Stimulated activated naive CD8-positive, alpha-beta T cell treated with anti-CD3 and anti-CD28 coated beads, Interleukin-15, amount 100 ng/mL, for 72 hours (primary cell): ENCODE results near the gene FAF1.

ENCODE experiments used
- ATAC-seq: fragments of 150-1000 bp; cut with Tn5 transposase; 2 replicates; pipeline ENCODE4 v1.10.0; 2021; ENCODE audit warnings: mild to moderate bottlenecking, moderate library complexity
- DNase-seq, 2 donors: peaks; one replicate each; pipeline ENCODE4 v3.0.0; 2021 to 2022
- H3K27ac Mint-ChIP-seq, 2 donors: one replicate each; pipeline ENCODE4 v1.8.0; 2022; ENCODE audit warnings: mild to moderate bottlenecking in 2 of 2, mixed read lengths in 2 of 2, moderate library complexity in 2 of 2
- H3K27me3 Mint-ChIP-seq: one replicate; pipeline ENCODE4 v1.8.0; 2022; ENCODE audit warnings: mixed read lengths
- H3K4me1 Mint-ChIP-seq: one replicate; pipeline ENCODE4 v1.8.0; 2022; ENCODE audit warnings: mild to moderate bottlenecking, mixed read lengths
- H3K4me3 Mint-ChIP-seq, 2 donors: one replicate each; pipeline ENCODE4 v1.8.0; 2022; ENCODE audit warnings: mild to moderate bottlenecking in 2 of 2, mixed read lengths in 2 of 2, moderate library complexity in 1 of 2
- H3K9me3 Mint-ChIP-seq, 2 donors: one replicate each; pipeline ENCODE4 v1.8.0; 2022; ENCODE audit warnings: mixed read lengths in 2 of 2

The FAF1 gene

DNA sequence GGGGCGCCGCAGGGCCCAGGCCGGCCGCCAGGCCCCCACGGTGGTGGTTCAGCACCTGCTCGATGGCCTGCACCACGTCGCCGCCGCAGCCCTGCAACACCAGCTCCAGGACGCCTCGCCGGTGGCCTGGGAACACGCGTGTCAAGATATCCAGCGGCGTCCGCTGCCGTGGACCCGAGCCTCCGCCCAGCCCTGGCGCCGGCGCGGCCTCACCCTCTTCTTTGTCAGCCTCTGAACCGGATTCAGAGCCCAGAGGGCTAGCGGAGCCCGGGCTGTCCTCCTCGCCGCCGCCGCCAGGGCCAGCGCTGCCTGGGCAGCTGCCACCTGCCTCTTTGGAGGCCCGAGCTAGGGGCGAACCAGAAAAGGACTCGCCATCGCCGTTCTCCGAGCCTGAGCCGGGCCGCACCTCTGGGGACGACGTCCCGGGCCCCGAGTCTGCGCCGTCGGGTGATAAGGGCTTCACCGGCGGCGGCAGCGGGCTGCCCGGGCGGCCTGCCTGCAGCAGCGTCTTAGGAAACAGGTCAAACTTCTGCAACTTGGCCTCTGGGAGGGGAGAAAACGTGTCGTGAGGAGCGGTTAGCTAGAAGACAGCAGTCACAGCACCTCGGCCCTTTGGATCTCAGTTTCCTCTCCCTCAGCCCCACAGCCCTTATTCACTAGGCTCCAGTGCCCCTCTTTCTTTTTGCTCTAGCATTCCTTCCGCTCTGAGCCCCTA lies 540.7 kb downstream of the FAF1 start:
- H3K4me3 Mint-ChIP-seq = peak overlapping the region; percentile 49 to 50
- H3K27me3 Mint-ChIP-seq = peaks cover 95% of the 10 kb centered on the region

DNA sequence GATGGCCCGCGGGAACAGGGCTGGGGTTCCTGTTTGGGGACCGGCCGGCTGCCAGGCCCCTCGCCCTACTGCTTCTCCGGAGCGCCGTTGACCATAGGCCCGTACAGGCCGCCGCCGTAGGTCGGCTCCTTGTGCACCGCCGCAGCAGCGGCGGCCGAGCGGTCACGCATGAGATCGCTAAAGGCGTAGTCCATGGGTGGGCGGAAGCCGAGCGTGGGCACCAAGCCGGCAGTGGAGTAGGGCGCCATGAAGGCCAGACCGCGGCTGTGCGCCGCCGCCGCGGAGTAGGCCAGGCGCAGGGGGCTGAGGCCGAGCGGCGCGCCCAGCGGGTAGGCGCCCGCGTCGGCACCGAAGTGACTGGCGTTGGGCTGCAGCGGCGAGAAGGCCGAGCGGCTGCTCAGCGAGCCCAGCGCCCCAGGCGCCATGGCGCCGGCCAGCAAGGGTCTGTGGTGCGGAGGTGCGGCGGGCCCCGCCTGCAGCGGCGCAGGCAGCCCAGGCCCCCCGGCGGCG lies 541.4 kb downstream of the FAF1 start:
- Mint-ChIP-seq H3K4me1 (peaks cover 67% of the 10 kb centered on the region), H3K4me3 (peak overlapping the region; percentile 30 to 48), H3K27ac (peak overlapping the region in 1 of 2 donors; percentile 67), H3K9me3 (no peaks in the 10 kb centered on the region), H3K27me3 (peaks cover 95% of the 10 kb centered on the region)
- ATAC-seq (no peak), DNase-seq (peak in 1 of 2 donors; percentile 16)

More for the DNA sequence above, 540.7 kb downstream of the FAF1 start:
- ATAC-seq = no peak
- DNase-seq = peak in 1 of 2 donors; percentile 34
- H3K9me3 Mint-ChIP-seq = no peaks in the 10 kb centered on the region
- H3K27ac Mint-ChIP-seq = no peak overlapping the region
- peaks cover 74% of the 10 kb centered on the region for H3K4me1 Mint-ChIP-seq

DNA sequence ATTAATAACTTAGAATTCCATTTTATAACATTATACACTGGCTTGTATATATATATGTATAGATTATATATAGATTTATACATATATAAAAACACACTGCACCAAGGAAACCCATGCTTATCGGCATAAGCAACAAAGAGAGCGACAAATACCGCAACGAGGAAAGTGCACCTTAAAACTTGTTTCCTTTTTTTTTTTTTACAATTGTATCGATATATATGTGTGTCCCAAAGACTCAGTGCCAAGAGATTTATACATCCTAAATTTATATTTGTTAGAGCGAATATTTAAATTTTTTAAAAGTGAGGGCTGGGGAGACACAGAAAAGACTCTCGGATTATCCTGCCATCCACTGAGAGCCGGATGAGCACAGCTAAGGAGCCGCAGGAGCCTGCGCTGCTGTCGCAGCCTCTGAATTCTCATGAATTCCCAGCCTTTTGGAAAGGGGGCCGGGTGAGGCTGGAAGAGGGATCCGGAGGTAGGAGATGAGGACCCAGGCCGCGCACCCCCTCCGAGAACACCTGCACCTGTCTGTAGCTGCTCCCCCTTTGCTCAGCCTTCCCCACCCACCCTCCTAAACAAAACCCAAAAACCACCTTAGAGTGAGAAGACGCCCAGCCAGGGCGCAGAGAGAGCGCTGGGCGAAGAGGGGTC lies 542.0 kb downstream of the FAF1 start:
- DNase-seq = no peak
- Mint-ChIP-seq H3K4me1 (peaks cover 61% of the 10 kb centered on the region), H3K4me3 (peak overlapping the region; percentile 30 to 48), H3K27me3 (peaks cover 95% of the 10 kb centered on the region), H3K27ac (no peak overlapping the region), H3K9me3 (no peaks in the 10 kb centered on the region)
- no peak for ATAC-seq

DNA sequence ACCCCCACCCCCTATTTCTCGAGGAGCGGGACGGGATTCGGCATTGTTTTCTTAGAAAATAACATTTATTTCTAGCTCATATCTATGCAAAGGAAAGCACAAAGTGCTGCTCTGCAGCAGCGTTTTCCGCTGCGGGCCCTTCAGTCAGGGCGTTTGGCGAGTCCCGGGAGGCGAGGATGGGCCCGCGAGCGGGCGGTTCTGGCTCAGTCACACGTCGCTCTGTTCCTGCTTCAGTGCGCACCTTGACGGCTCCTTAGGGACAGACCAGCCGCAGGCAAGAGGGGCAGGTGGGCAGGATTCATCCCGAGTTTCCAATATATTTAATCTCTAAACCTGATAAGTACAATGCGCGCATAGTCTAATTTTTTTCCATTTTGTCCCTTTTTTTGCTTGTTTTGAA lies 542.6 kb downstream of the FAF1 start:
- peaks cover 56% of the 10 kb centered on the region for H3K4me1 Mint-ChIP-seq
- no peak for DNase-seq
- ATAC-seq = no peak
- peaks cover 95% of the 10 kb centered on the region for H3K27me3 Mint-ChIP-seq
- peak overlapping the region in 1 of 2 donors; percentile 30 for H3K27ac Mint-ChIP-seq
- H3K4me3 Mint-ChIP-seq = no peak overlapping the region
- H3K9me3 Mint-ChIP-seq = no peaks in the 10 kb centered on the region

DNA sequence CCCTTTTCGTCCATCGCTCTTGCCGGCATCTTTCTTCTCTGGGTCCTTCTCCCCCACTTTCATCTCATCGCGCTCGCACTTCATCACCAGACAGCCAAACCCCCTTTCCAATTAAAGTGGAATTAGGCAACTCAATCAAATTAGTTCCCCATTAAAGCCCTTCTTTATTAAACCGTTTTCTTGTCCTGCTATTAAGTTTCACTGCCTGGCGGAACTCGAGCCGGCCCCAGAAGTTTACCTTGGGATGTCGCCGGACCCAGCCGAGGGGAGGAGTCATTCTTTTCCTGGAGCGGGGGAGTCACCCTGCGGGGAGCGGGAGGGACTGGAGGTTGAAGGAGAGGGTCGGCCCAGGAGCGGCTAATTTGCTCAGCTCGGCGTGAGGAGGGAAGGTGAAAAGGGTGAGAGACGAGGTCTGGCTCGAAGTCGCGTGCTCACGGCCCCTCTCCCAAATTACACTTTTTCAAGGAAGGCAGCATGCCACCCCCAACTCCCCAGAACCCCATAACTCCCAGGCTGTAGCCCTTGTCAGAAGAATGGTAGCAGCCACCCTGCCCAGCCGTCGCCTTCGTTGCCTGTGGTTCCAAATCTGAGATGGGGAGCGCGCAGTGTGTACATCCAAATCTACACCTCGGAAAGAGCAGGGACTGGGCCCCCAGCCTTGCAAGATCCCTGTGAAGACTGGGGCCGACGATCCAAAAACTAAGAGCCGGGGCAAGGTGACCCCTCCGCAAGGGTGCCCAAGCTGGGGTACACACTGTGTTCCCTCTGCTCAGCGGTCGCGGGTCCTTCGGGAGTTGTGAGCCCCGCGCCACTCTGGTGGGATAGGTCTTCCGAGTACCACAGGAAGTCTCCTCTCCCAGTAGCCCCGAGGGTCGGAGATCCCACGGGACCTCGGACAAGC lies 543.3 kb downstream of the FAF1 start:
- DNase-seq (no peak), ATAC-seq (no peak)
- peak overlapping the region; percentile 14 to 47 for H3K4me3 Mint-ChIP-seq
- H3K27me3 Mint-ChIP-seq = peaks cover 91% of the 10 kb centered on the region
- peaks cover 49% of the 10 kb centered on the region for H3K4me1 Mint-ChIP-seq
- H3K27ac Mint-ChIP-seq = no peak overlapping the region
- no peaks in the 10 kb centered on the region for H3K9me3 Mint-ChIP-seq

DNA sequence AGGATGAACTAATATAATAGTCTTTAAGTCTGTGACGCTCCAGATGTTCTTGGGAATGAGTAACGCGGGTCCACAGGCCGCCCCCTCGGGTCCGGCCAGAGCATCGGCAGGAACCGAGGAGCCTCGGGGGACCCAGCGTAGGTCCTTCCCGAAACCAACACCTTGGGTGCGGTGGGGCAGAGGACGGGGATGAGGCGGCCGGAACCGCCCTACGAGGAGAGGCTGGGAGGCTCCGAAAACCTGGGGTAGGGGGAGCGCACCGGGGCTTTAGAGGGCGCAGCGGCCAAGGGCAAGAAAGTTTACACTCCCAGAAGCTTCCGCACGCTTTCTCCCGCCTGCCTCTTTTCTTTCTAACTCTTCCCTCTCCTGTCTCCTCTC lies 543.9 kb downstream of the FAF1 start:
- ATAC-seq = no peak
- Mint-ChIP-seq H3K4me1 (peaks cover 43% of the 10 kb centered on the region), H3K27ac (no peak overlapping the region), H3K27me3 (peaks cover 88% of the 10 kb centered on the region), H3K4me3 (peak overlapping the region in 1 of 2 donors; percentile 47), H3K9me3 (no peaks in the 10 kb centered on the region)
- no peak for DNase-seq

DNA sequence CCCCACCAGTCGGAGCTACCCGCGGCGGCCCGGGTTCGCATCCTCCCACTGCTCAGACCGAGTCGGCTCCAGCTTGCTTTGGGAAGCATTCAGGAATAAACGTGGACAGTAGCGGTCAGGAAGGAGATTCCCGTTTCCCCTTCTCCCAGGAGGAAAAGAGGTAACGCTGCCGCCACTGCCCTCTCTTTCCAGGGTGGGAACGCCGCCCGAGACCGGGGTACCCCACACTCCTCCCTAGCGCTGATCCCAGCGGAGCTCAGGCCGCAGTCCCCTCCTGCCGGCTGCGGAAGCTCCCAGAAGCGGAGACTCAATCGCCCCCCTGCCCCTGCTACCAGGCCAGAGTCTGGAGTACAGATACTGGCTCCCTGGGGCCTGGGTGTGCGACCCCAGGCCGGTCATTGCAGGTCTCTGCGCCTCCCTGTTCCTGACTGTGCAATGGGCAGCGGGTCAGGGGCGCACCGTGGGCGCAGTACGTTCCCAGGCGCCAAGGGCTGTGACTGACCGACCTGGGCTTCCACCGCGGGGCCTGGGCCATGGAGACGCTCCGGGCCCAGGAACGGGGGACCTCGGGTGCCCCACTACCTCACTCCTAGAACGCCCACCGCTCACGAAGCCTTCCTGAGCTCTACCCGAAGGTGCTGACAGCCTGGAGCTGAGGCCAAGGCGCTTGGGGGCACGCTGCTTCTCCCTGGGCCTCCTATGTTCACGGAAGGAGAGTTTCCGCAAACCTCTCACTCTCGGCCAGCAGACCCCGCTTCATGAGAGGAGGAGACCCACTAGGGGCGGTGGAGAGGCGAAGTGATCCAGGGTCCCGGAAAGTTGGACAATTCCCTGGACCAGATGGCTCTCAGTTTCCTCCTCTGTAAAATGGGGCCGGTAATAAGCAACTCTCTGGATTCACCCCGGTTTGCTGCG lies 544.6 kb downstream of the FAF1 start:
- Mint-ChIP-seq H3K4me1 (peaks cover 41% of the 10 kb centered on the region), H3K4me3 (no peak overlapping the region), H3K27me3 (peaks cover 88% of the 10 kb centered on the region), H3K9me3 (no peaks in the 10 kb centered on the region), H3K27ac (no peak overlapping the region)
- DNase-seq = no peak
- ATAC-seq = peak; percentile 29

DNA sequence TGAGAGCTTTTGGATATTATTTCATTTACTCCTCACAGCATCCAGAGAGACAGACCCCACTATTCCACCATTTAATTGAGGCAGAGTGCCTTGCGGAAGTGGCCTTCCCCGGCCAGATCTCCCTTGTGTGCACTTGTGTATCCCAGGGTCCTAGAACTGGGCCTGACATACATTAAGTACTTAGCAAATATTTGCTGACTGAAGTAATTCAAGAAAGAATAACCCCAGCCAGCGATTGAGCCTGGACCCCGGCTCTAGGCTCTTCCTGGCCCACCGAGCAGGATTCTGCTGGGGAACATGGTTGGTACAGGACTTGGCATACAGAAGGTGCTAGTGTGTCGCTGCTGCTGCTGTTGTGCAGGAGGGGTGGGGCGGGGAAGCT lies 545.2 kb downstream of the FAF1 start:
- Mint-ChIP-seq H3K4me3 (no peak overlapping the region), H3K27me3 (peaks cover 88% of the 10 kb centered on the region)
- ATAC-seq = peak; percentile 24

DNA sequence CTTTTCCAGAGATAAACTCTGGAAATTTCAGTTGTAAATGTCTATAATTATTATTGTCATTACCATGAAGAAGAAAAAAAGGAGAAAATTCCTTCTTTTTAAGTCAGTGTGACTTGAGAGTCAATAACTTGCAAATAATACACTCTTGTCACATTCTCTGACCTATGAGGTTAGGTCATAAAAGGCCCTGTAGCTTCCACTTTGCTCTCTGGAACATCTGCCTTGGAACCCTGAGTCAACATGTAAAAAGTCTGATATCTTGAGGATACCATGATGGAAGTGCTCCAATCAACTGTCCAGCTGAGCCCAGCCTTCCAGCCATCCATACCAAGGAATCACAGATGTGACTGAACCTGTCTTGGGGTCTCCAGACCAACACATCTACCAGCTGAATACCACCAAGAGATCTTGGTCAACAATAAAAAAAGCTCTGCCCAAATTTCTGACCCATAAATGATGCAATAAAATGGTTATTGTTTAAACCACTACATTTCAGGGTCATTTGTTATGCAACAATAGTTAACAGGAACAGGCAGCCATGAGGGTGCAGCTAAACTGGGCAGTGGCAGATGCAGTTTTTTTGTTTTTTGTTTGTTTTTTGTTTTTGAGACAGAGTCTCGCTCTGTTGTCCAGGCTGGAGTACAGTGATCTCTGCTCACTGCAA lies 547.1 kb downstream of the FAF1 start:
- Mint-ChIP-seq H3K9me3 (no peaks in the 10 kb centered on the region), H3K27me3 (peaks cover 77% of the 10 kb centered on the region), H3K4me3 (no peak overlapping the region), H3K27ac (no peak overlapping the region), H3K4me1 (peaks cover 23% of the 10 kb centered on the region)
- no peak for DNase-seq
- no peak for ATAC-seq

More for the DNA sequence above, 545.2 kb downstream of the FAF1 start:
- H3K4me1 Mint-ChIP-seq = peaks cover 35% of the 10 kb centered on the region
- no peak for DNase-seq
- H3K9me3 Mint-ChIP-seq = no peaks in the 10 kb centered on the region
- H3K27ac Mint-ChIP-seq = no peak overlapping the region

DNA sequence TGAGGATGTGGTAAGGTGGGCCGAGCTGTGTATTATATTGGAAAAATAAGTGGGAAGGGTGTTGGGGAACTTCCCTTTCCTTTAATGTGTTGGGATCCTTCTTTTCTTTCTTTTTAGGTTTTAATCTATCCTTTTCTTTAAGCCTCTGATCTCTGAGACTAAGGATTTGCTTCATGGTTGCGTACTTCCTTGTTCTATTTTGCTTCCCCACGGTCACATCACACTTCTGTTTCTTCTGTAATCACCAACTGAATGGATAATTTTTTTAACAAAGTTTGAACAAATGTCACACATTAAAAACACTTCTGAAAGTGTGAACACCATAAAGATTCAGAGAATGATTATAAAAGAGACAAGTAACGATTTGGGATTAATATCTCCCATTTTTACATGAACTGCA lies 554.3 kb downstream of the FAF1 start:
- Mint-ChIP-seq H3K4me3 (no peak overlapping the region), H3K27ac (no peak overlapping the region), H3K9me3 (no peaks in the 10 kb centered on the region), H3K4me1 (no peaks in the 10 kb centered on the region), H3K27me3 (peaks cover 52% of the 10 kb centered on the region)
- DNase-seq (no peak), ATAC-seq (no peak)

DNA sequence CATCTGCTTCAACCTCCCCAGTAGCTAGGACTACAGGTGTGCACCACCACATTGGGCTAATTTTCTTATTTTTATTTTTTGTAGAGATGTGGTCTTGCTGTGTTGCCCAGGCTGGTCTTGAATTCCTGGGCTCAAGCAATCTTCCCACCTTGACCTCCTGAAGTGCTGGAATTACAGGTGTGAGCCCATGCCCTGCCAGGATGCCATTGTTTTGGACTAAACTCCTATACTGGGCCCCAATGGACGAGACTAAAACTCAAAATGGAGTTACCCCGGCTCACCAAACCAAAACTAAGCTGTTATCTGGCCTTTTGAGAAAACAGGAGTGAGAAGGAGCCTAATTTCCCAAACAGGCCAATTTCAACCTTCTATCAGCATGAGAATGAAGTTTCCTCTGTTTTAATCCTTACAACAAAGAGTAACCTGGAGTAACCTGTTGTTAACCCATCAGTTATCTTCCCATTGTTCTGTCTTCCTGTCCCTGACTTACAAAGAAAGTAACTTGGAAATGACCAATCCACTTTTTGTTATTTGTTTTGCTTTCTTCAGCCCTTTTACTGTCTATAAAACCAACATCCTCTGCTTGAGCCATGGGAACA lies 566.4 kb downstream of the FAF1 start:
- no peak for DNase-seq
- no peaks in the 10 kb centered on the region for H3K4me1 Mint-ChIP-seq
- H3K4me3 Mint-ChIP-seq = no peak overlapping the region
- peaks cover 41% of the 10 kb centered on the region for H3K27me3 Mint-ChIP-seq
- no peak for ATAC-seq
- H3K9me3 Mint-ChIP-seq = peaks cover 0 to 4% of the 10 kb centered on the region in 2 donors
- no peak overlapping the region for H3K27ac Mint-ChIP-seq
